LNCaP clone FGC (cell line): ENCODE data around the gene FAM83D.

Experiments used
- DNase-seq: peaks from one replicate; pipeline ENCODE4 v3.0.0-alpha.2; 2011; ENCODE audit warnings: low read depth
- H3K4me3 ChIP-seq: 2 replicates; pipeline ENCODE4 v1.5.1; 2011; ENCODE audit warnings: mild to moderate bottlenecking, low read depth, low read length, control low read depth
- TF ChIP-seq, protein P1 (sequence below): IDR thresholded peaks from 2 replicates; pipeline ENCODE4 v1.5.1; 2012; ENCODE audit warnings: mild to moderate bottlenecking; ENCODE audit not compliant: control insufficient read depth, insufficient read depth; ENCODE audit errors: extremely low read depth

Gene FAM83D

DNA sequence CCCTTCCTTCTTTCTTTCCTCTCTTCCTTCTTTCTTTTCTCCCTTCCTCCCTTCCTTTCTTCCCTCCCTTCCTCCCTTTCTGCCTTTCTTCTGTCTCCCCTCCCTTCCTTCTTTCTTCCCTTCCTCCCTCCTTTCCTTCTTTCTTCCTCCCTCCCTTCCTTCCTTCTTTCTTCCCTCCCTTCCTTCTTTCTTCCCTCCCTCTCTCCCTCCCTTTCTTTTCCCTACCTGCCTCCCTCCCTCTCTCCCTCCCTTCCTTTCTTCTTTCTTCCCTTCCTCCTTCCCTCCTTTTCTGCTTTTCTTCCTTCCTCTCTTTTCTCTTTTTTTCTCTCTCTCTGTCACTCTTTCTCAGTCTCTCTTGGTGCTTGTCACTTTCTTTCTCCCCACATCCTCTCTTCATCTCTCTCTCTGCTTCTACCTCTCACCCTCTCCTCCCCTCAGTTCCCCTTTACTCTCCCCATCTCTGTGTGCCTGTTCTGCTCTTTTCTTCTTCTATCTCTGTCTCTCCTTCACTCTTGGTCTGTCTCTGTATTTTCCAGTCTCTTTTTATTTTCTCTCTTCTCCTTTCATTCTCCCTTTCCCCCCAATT, 30.1 kb upstream of the FAM83D start:
- TF ChIP-seq, protein P1, sequence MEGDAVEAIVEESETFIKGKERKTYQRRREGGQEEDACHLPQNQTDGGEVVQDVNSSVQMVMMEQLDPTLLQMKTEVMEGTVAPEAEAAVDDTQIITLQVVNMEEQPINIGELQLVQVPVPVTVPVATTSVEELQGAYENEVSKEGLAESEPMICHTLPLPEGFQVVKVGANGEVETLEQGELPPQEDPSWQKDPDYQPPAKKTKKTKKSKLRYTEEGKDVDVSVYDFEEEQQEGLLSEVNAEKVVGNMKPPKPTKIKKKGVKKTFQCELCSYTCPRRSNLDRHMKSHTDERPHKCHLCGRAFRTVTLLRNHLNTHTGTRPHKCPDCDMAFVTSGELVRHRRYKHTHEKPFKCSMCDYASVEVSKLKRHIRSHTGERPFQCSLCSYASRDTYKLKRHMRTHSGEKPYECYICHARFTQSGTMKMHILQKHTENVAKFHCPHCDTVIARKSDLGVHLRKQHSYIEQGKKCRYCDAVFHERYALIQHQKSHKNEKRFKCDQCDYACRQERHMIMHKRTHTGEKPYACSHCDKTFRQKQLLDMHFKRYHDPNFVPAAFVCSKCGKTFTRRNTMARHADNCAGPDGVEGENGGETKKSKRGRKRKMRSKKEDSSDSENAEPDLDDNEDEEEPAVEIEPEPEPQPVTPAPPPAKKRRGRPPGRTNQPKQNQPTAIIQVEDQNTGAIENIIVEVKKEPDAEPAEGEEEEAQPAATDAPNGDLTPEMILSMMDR, result no peak
- H3K4me3 ChIP-seq, result no peak overlapping the region
- DNase-seq, result no peak

DNA sequence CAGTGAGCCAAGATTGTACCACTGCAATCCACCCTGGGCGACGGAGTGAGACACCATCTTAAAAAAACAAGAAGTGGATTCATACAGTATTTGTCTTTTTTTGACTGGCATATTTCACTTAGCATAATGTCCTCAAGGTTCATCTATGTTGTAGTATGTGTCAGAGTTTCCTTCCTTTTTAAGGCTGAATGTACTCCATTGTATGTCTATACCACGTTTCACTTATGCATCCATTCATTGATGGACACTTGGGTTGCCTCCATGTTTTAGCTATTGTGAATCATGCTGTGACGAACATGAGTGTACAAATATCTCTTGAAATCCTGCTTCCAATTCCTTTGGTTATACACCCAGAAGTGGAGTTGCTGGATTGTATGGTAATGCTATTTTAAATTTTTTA, 28.9 kb upstream of the FAM83D start:
- TF ChIP-seq, protein P1, result no peak
- H3K4me3 ChIP-seq, result no peak overlapping the region
- no peak for DNase-seq

GRCh38 chr20:38900606-38901005, 25.6 kb upstream of the FAM83D start:
- TF ChIP-seq, protein P1, result no peak
- H3K4me3 ChIP-seq, result no peak overlapping the region
- DNase-seq, result no peak

- TF ChIP-seq, protein P1, result no peak
- no peak overlapping the region for H3K4me3 ChIP-seq
- DNase-seq, result no peak
These were observed 23.6 kb upstream of the FAM83D start for GRCh38 chr20:38902601-38903000.

DNA sequence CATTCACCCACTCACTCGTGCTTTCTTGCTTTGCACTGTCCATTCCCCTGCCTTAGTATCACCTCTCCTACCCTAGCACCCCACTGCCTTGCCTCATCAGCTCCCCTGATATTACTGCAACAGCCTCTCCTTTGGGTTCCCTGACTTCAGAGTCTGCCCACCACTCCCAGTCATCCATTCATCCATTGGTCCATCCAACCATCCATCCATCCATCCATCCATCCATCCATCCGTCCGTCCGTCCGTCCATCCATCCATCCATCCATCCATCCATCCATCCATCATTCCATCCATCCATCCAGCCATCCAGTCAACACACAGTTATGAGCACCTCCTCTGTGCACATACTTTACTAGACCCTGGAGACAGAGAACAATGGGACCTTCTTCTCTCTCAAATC, 22.9 kb upstream of the FAM83D start:
- DNase-seq, result no peak
- no peak overlapping the region for H3K4me3 ChIP-seq
- TF ChIP-seq, protein P1, result no peak

DNA sequence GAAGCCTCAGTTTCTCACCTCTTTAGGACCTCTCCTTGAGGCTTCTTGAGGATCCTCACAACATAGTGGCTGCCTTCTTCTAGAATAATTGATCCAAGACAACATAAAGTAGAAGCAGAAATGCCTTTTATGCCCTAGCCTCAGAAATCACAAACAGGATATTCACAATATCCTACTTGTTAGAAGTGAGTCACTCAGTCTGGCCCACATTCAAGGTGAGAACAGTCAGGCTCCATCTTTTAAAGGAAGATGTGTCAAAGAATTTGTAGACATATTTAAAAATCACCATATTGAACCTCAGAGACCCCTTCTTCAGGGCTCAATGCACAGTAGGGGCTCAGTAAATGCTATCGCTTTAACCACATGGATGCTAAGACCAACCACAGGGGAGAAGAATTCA, 20.8 kb upstream of the FAM83D start:
- no peak overlapping the region for H3K4me3 ChIP-seq
- no peak for DNase-seq
- TF ChIP-seq, protein P1, result no peak

DNA sequence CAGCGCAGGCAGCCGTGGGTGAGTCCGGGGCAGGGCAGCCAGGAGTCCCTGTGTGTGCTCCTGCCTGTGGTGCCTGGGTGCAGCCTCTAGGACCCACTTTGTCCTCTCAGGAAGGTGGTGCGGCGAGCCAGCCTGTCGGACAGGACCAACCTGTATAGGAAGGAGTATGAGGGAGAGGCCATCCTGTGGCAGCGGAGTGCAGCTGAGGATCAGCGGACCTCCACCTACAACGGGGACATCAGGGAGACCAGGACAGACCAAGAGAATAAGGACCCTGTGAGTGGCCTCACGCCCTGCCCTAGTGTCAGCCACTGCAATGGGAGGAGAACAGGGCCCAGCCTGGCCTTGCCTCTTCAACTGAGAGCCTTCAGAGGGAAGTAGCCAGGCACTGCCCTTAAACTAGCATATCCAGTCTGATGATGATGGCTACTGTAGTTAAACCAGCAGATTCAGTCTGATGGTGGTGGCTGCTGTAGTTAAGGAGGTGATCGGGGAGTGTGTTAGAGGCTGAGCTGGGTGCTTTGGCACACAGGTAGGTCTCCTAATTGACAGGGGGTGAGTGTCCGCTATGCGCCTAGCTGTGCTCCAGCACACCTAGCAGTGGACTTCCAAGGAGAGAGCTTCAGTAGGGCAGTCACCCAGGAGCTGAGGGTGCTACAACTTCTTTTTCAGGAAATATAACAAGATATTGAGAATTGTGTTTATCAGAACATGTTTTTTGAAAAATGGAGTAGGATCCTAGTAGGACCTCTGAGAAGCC, 18.1 kb upstream of the FAM83D start:
- H3K4me3 ChIP-seq, result no peak overlapping the region
- no peak for DNase-seq
- TF ChIP-seq, protein P1, result no peak
